GM18867 (cell line): Measurements from ENCODE around the gene BCAS3.
"Not testable (repeated sequence)": the region's sequence is repeated elsewhere in the genome, so short reads cannot be mapped to it uniquely, and the experiment has no call there.

Source experiments
- ATAC-seq: cut with Tn5 transposase; IDR thresholded peaks from one replicate; pipeline ENCODE4 v1.9.1; 2021; ENCODE audit warnings: mild to moderate bottlenecking, moderate library complexity; ENCODE audit not compliant: unreplicated experiment

The BCAS3 gene

DNA sequence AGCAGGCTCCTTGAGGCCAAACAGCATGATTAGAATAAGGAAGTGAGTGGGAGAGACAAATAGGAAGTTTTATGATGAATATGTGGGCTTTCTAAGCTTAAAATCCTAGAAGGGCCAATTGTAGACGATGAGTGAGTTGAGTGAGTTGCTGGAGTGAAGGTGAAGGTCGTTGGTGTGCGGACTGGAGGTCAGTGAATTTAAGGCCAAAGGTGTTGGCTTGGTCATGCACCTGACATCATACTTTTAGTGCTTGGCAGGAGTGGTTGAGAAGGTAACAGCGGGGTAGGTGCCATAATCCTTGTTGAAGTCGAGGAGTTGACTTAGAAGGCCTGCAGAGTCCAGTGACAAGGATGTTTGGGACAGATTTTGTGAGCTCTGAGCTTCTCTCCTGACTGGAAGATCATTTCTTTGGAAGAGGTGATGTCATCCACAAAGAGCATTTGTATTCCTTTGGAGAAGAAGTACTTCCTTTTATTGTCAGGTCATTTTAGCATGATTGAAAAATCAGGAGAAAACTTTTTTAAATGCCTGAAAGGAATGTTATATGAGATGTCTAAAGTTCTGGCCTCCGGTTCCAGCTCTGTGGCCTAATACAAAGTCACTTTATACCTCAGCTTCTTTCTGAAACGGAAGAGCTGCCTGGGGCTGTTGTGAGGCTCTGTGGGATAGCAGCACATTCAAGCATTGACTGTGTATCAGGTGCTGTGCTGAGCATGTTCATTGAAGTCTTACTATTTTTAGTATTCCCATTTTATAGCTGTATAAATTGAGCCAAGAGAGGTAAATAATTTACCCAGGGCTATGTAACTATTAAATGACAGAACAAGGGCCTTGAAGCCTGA, 668.4 kb downstream of the BCAS3 start:
- ATAC-seq, result no peak

DNA sequence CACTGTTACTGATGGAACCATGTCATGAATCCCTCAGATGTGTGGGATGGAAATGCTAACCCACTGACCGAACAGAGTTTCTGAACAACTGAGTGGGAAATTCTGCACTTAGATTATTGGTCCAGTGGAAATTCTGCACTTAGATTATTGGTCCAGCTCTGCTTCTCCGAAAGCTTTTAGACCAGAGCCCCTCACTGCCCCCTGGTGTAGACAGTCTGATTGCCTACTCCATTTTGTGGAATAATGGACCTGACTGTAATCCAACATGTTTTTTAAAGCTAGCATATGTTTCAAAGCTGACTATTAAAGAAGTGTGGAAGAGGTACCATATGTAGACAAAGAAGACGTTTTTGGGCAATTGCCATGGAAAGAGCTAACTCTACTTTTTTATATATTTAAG, 671.7 kb downstream of the BCAS3 start:
- ATAC-seq, result no peak

DNA sequence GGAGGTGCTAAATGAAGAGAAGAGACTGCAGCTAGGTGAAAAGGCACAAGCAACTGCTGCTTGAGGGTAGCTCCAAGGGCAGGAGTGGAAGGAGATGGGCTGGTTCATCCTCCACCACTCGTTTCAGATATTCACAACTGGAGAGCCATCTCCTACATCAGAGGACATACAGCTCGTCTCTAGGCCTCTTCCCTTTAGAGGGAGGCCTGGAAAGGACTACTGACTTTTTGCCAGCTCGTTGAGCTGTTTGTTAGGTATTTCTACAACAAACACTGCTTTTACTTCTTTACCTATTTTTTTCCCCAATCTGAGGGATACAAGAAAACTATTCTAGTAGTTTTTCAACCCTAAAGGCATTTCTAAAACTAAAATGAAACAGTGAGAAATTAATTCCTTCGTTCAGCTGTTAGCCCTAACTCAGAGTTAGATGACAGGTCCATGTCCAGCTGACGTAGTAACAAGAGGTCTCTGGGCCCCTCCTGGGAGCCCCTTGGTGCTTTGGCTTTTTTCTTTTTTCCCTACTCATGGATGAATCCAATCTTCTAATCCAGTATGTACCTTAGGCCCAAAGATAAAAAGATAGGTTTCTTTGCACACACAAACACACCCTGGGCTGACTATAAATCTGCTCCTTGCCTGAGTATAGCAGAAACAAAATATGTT, 674.2 kb downstream of the BCAS3 start:
- ATAC-seq, result no peak

DNA sequence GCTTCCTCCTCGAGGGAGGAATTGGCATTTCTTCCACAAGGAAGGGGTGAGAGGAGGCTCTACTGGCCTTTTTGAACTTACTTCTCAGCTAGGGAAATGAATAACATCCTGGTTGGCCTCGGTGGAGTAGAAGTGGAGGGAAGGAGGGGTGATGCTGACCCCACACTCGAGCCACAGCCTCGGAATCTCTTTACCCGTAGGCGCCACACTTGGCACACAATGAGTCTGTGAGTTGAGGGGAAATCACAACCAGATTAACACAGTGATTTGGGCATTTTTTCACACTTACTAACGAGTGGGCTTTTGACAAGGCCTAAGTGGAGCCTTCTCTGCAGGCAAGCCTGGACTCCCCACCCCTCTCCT, 674.7 kb downstream of the BCAS3 start:
- no peak for ATAC-seq

DNA sequence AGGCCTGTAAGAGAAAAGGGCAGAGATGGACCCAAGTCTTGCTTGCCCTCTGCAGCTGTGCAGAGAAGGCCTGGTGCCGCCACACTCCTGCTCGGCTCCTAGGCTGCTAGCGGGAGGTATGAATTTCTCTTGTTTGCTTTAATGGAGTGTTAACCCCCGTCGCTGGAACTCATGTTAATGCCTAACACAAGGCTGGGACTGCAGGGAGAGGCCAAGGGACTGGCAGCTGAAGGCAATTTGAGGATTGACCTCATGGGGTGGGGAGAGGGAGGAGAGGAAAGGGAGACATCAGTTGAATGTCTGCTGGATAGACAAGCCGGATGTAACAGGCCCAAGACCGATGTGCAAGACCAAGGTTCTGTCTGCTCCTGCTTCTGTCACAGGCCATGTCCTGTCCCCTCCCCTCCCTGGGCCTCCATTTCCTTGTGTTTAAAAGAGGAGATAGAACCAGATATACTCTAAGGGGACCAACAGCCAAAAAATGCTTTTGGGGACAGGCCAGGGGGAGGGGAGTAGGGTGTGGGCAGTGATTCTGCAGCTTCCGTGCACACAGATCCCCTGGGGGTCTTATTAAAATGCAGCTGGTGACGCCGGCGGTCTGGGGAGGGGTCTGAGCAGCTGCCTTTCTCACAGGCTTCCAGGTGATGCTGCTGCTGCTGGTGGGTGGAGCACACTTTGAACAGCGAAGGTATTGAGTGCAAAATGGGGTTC, 675.3 kb downstream of the BCAS3 start:
- ATAC-seq, result no peak

GRCh38 chr17:61353615-61354014, 676.0 kb downstream of the BCAS3 start:
- ATAC-seq, result no peak

DNA sequence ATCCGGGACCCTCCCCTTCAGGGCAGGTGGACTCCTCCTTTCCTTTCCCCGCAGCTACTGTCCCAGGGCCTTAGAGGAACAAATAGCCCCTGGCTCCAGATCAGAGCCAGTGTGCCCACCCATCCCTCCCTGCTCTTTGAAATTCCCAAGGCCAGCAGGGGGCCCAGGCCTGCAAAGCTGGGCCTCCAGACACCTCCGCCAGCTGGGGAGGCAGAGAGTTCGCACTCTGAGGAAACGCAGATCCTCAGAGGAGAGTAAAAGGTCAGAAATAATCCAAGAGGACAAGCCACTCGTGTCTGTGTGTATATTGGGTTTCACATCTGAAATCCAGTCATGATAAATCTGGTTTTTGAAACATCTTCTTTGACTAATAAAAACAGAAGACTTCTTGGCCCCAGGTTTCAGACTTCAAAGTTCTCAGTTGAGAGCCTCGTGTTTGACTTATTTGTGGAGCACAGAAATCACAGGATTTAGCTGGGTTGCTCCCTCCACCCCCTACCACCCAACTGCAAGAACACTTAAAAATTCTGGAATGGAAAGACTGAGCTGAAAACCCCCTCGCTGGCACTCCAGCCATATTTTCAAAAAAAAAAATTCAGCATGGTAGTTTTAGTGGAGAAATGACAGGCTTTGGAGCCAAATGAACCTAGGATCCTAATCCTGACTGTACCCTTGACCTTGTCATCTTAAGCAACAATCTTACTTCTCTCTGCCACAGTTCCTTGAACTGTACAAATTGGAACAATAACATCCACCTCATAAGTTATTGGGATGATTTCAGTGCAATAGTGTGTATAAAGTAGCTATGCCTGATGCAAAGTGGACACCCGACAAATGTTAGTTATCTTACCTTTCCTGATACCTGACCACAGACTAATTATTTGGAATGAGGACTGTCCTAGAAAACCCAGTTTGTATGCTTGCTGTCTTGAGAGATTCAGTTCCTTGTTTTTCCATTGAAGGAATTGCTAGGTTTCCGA, 677.5 kb downstream of the BCAS3 start:
- ATAC-seq, result no peak

DNA sequence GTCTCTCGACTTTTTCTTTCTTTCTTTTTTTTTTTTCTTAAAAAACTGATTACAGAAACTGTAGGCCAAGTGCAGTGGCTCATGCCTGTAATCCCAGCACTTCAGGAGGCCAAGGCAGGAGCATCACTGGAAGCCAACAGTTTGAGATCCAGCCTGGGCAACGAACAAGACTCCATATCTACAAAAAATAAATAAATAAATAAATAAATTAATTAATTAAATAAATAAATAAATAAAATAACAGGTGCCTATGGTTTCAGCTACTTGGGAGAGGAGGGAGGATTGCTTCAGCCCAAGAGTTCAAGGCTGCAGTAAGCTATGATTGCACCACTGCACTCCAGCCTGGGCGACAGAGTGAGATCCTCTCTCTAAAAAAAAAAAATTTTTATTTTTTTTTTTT, 679.4 kb downstream of the BCAS3 start:
- ATAC-seq, result not testable (repeated sequence)

DNA sequence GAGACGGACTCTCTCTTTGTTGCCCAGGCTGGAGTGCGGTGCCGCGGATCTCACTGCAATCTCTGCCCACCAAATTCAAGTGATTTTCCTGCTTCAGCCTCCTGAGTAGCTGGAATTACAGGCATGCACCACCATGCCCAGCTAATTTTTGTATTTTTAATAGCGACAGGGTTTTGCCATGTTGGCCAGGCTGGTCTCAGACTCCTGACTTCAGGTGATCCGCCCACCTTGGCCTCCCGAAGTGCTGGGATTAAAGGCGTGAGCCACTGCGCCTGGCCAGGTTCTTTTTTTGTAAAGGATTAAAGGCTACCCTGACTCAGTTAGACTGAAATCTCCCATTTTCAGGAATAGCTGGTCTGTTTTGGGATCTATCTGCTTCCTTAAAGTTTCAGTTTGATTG, 681.9 kb downstream of the BCAS3 start:
- ATAC-seq, result not testable (repeated sequence)

DNA sequence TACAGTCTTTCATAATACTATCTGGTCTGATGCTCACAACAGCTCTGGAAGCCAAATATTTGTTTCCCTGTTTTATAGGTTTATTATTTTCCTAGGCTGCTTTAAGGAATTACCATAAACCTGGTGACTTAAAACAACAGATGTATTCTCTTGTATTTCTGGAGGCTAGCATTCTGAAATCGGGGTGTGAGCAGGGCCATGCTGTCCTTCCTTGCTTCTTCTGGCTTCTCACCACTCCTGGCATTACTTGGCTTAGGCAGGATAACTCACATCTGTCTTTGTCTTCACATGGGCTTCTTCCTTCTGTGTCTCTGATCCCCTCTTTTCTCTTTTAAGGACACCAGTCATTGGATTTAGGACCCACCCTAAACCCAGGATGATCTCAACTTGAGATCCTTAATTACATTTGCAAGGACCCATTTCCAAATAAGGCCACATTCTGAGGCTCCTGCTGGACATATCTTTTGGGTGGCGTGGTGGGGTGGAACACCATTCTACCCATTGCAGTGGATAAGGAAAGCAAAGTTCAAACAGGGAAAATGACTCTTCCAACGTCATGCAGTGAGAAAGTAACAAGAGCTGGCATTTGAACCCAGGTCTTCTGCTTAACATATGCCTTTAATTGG, 682.8 kb downstream of the BCAS3 start:
- ATAC-seq, result no peak

DNA sequence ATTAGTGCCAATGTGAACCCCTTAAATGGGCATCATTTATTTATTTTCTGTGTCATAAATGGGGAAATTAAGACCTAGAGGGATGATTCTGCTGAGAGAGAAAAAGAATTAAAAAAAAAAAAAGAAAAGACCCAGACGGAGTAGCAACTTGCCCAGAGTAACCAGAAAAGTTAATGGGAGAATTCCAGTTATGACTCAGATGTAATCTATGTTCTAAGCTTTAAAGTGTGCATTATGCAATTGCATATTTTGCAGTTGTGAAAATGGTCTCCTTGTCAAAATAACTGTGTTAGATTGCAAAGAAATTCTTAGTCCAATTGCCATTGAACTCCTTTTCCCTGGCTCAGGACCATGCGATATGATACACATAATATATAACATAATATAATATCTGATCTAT, 683.4 kb downstream of the BCAS3 start:
- ATAC-seq, result no peak

DNA sequence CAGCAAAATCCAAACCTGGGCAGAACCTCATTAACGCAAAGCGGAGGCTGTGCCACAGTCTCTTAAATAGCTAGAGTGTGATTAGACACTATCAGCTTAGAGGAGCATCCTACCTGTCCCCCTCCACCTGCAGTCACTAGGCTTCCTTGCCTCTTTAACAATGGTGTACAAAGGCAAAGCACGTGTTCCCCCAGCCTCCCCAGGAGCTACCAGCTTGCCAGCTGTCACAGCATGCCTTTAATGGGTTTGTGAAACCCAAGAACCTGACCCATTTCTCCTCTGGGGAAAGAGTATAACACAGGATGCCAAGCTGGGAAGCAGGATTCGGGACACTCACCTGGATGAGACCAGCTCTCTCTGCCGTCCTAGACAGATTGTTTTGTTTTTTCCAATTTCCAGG, 684.7 kb downstream of the BCAS3 start:
- ATAC-seq, result no peak

DNA sequence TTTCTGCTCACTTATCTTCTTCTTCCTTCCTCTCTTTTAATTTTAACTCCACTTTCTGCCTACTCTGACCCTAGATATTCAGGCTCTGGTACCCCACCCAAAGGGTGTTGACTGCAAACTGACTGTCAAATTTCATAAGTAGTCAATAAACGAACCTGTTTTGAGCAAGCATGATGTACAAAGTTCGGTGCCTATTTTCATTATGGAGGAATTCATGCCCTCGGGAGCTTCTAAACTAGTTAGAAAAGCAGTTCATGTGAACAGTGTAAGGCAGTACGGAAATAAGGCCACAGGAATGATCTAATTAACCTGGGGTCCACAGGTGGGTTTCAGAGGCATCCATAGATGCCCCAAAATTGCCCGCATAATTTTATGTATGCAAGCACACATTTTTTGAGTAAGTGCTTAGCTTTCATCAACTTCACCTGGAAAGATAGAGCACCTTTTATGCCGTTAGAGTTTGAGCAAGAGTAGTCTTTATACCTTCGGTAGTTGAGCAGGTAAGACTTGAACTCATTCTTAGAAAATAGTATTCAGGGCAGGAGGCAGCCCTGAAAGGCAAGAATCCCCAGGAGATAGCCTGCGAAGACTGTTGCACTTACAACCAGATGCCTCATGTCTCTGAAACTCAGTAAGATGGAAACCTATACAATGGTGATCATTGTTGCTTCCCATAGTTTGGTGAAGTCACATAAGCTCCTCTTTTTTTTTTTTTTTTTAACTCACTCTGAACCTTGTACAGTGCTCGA, 685.4 kb downstream of the BCAS3 start:
- no peak for ATAC-seq

GRCh38 chr17:61363601-61364462, 686.2 kb downstream of the BCAS3 start:
- no peak for ATAC-seq

DNA sequence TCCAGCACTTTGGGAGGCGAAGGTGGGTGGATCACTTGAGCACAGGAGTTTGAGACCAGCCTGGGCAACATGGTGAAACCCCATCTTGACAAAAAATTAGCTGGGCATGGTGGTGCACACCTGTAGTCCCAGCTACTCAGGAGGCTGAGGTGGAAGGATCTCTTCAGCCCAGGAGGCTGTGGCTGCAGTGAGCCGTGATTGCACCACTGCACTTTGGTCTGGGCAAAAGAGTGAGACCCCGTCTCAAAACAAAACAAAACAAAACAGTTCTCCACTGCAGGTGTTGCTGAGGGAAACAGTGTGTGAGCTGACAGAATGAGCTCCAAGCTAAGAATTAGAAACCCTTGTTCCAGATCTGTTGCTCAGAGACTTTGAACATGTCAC, 686.8 kb downstream of the BCAS3 start:
- no peak for ATAC-seq

GRCh38 chr17:61366076-61366714, 688.5 kb downstream of the BCAS3 start:
- ATAC-seq, result no peak

GRCh38 chr17:61366715-61367413, 689.2 kb downstream of the BCAS3 start:
- ATAC-seq, result no peak
